ENCODE measurements around the gene PHTF1.

Gene PHTF1

GRCh38 chr1:113759333-113760101 lies at the start of gene PHTF1:
Gene PHTF1 (minus strand): TSS chr1:113759486. CDS start chr1:113758703, 783 bp downstream.
- DNase-seq (ENCODE audit: low spot score): peak; percentile 82

- no peak for DNase-seq (ENCODE audit: low spot score)
These were observed 49.3 kb upstream of the PHTF1 start for GRCh38 chr1:113808450-113809195.

GRCh38 chr1:113805639-113806038 lies 46.4 kb upstream of the PHTF1 start:
- DNase-seq (ENCODE audit: low spot score): no peak

- DNase-seq (ENCODE audit: low spot score): no peak
These were observed 45.9 kb upstream of the PHTF1 start for GRCh38 chr1:113805256-113805531.

- peak; percentile 75 for DNase-seq (ENCODE audit: low spot score)
These were observed 45.4 kb upstream of the PHTF1 start for GRCh38 chr1:113804421-113805255.

- DNase-seq (ENCODE audit: low spot score): no peak
These were observed 43.2 kb upstream of the PHTF1 start for GRCh38 chr1:113802367-113803007.

GRCh38 chr1:113800487-113800886 lies 41.2 kb upstream of the PHTF1 start:
- no peak for DNase-seq (ENCODE audit: low spot score)

- DNase-seq (ENCODE audit: low spot score): no peak
These were observed 38.2 kb upstream of the PHTF1 start for GRCh38 chr1:113797472-113797871.

GRCh38 chr1:113793878-113794834 lies 34.9 kb upstream of the PHTF1 start:
- DNase-seq (ENCODE audit: low spot score): no peak

GRCh38 chr1:113792986-113793385 lies 33.7 kb upstream of the PHTF1 start:
- no peak for DNase-seq (ENCODE audit: low spot score)

GRCh38 chr1:113792471-113792870 lies 33.2 kb upstream of the PHTF1 start:
- no peak for DNase-seq (ENCODE audit: low spot score)

- no peak for DNase-seq (ENCODE audit: low spot score)
These were observed 29.5 kb upstream of the PHTF1 start for GRCh38 chr1:113788802-113789201.

GRCh38 chr1:113787663-113788062 lies 28.4 kb upstream of the PHTF1 start:
- DNase-seq (ENCODE audit: low spot score): no peak

- DNase-seq (ENCODE audit: low spot score): no peak
These were observed 26.8 kb upstream of the PHTF1 start for GRCh38 chr1:113786069-113786468.

GRCh38 chr1:113784104-113784779 lies 25.0 kb upstream of the PHTF1 start:
- no peak for DNase-seq (ENCODE audit: low spot score)

- peak; percentile 12 for DNase-seq (ENCODE audit: low spot score)
These were observed 24.2 kb upstream of the PHTF1 start for GRCh38 chr1:113783254-113784103.

GRCh38 chr1:113782406-113782805 lies 23.1 kb upstream of the PHTF1 start:
- no peak for DNase-seq (ENCODE audit: low spot score)

- no peak for DNase-seq (ENCODE audit: low spot score)
These were observed 21.3 kb upstream of the PHTF1 start for GRCh38 chr1:113780374-113781146.

- DNase-seq (ENCODE audit: low spot score): no peak
These were observed 20.3 kb upstream of the PHTF1 start for GRCh38 chr1:113779542-113779941.

Data from hepatic stellate cell (primary cell).